VCaP (cell line): ENCODE measurements around the gene SYNRG.

Experiments
- H3K27ac ChIP-seq: fragments of 450-650 bp; 2 replicates; pipeline ENCODE4 v1.5.1; 2017
- CTCF ChIP-seq: fragments of 450-650 bp; conservative IDR thresholded peaks from 2 replicates; pipeline ENCODE4 v1.5.1; 2017; ENCODE audit warnings: mild to moderate bottlenecking, moderate library complexity

Gene SYNRG

GRCh38 chr17:37585066-37585465, 24.2 kb downstream of the SYNRG start:
- no peak for TF ChIP-seq CTCF
- no peak overlapping the region for H3K27ac ChIP-seq

DNA sequence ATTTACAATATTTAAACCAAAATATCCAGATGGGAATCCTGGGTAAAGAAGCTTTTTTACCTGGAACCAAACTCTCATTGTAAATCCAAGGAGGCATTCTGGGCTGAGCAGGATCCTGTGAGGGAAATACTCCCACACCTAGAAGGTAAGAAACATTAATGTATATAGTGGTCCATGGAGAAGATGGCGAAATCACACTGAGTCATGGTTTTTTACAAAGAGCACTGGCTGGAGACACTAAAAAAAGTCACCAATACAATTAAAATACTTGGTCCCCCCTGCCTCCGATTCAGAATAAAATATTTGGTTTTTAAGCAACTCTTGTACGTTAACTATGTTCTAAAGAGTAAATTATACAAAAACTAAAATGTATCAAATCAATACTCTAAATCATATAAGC, 32.9 kb downstream of the SYNRG start:
- no peak for TF ChIP-seq CTCF
- H3K27ac ChIP-seq = no peak overlapping the region

DNA sequence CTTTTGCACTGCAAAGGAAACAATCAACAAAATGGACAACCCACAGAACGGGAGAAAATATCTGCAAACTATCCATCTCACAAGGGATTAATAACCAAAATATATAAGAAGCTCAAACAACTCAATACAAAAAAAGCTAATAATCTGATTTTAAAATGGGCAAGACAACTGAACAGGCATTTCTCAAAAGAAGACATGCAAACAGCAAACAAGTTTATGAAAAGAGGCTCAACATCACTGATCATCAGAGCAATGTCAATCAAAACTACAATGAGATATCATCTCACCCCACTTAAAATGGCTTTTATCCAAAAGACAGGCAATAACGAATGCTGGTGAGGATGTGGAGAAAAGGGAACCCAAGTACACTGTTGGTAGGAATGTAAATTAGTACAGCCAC, 34.8 kb downstream of the SYNRG start:
- TF ChIP-seq CTCF = no peak
- H3K27ac ChIP-seq = no peak overlapping the region

GRCh38 chr17:37571674-37572073, 37.5 kb downstream of the SYNRG start:
- no peak overlapping the region for H3K27ac ChIP-seq
- TF ChIP-seq CTCF = no peak

DNA sequence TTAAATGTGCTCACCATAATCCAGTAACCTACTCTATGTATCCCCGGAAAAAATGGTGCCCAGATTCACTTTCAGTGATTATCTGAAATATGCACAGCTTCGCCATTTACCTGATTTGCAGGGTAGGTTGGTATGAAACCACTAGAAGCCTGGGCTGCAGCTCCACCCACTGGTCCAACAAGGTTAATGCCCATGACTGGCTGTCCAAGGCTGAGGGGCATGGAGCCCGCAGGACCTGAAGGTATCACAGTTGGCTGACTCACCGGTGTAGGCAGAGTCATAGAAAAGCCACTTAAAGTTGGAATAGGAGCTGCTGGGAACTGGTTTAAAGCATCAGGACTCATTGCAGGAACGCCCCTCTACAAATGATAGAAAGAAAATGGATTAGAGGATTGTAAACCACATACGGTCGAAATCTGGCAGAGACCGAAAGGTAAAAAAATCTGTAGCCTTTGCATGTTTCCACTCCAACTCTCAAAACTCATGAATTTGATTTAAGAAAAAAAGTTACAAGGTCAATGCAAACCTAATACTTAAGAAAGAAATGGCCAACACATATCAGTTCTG, 38.6 kb downstream of the SYNRG start:
- no peak overlapping the region for H3K27ac ChIP-seq
- peak; percentile 96 for TF ChIP-seq CTCF

DNA sequence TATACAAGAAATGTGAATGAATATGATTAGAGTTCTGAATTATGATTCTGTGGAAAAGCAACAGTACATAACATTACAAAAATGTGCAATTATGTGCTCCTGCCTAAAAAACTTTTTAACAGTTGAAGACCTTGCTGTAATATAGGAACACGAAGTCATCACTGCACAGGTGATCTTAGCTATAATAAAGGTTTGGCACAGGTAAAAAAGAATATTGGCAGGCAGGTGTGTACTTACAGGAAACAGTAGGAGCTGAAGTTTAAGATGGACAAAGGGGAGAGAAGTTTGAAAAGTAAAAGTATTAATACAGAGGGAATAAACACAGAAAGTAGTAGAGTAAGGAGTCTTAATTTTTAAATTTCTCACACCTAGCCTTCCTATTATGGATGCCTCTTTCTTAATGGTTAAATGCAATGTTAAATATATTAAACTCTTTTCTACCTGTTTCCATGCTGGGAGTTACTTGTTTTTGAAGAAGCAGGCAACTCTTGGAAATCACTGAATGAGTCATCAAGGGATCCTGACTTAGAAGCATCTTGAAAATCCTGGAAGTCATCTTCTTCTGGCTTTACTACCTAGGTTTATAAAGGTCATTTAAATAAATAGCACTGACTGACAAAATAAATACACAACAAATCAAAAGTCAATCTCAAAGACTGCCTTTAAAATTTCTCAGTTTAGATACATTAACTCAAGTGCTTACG, 40.7 kb downstream of the SYNRG start:
- peak overlapping the region; percentile 13; the same call in 1 of the 2 replicates for H3K27ac ChIP-seq
- TF ChIP-seq CTCF = no peak

DNA sequence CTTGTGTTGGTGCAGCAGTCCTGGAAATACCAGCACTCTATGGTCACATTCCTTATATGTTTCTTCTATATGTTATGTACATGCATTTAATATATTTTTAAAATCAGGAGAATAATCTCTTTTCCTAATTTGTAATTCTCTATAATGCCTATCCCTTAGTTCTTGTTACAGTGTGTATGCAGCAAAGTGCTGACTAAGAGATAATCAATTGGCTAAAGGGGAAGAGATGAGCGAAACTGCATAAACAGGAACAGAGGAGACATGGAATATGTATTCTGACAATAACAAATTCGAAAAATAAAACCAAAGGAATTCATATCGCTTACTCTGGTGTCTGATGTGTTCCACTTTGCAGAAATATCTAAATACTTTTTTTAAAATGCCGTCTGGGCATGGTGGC, 41.7 kb downstream of the SYNRG start:
- peak overlapping the region; percentile 13; the same call in 1 of the 2 replicates for H3K27ac ChIP-seq
- TF ChIP-seq CTCF = no peak
